Activated naive CD4-positive, alpha-beta T cell treated with anti-CD3 and anti-CD28 coated beads, Interleukin-2, amount 50 U/mL, for 16 hours (primary cell): Measurements from ENCODE around the gene MCC.

Experiments
- DNase-seq: peaks from one replicate; pipeline ENCODE4 v3.0.0-alpha.2; 2020

Gene MCC

DNA sequence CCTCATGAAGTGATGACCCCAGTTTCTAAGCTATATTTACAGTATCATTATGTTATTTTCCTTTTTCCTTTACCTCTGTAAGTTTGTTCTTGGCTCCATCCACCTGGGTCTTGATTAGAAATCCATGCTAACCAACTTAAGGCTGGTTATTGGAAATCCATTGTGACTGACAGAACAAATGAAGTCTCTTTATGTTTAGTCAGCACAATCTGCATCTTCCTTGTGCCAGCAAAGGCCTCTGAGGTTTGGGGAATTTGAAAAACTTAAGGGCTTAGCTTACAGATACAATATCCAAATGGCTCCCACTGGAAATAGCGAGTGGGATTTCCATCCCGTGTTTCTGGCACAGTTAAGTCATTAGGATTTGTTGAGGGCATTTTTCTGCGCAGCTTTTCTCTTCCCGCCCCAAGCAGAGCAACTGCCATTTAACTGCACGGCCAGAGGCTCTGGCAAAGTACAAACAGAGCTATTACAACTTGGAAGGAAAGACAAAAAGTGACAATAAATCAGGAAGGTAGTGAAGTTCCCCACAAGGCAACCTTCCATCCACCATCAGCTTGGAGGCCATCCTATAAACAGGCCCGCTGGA is 447.5 kb downstream of the MCC start:
- no peak for DNase-seq

DNA sequence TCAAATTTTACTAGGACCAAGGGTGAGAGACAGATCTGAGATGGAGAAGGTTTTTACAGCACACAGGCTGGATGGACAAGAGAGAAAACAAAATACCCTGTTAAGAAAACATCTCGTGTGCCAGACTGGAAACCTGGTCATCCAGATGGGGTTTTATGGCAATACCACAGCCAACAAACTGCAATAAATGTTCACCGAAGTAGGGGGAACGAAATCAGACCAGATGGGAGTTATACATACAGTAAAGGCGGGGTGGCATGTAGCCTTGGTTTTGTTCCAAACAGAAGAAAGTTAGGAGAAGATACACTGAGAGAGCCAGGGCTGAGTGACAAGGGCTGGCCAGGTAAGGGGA is 448.3 kb downstream of the MCC start:
- DNase-seq: no peak

DNA sequence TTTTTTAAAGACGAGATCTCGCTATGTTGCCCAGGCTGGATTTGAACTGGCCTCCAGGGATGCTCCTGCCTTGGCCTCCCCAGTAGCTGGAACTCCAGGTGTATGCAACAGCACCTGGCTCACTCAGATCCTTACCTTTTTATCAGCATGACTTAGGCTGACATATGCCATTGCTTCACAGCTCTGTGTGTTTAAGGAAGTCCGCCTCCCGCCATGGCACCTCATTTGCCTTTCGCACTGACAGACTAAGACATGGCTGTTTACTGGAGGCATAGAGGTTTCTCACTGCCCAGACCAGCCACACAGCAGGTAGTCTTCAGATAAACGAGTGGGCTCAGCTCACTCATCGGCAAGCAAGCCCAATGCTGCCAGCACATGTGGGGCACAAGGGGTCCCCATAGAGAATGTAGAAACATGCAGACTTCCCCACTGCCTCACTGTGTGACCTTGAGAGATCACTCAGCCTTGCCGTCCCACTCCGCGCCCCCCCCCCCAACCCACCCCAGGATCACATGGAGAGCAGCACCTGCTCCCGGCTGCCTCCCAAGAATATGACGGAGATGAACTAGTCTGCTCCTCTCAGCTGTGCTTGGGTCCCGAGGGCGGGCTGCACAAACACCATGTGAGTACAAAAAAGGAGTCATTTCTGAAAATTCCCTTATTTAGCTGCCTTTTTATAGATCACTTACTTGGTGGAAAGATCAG is 448.9 kb downstream of the MCC start:
- DNase-seq: no peak

GRCh38 chr5:113038714-113039113 is 449.5 kb downstream of the MCC start:
- DNase-seq: no peak

DNA sequence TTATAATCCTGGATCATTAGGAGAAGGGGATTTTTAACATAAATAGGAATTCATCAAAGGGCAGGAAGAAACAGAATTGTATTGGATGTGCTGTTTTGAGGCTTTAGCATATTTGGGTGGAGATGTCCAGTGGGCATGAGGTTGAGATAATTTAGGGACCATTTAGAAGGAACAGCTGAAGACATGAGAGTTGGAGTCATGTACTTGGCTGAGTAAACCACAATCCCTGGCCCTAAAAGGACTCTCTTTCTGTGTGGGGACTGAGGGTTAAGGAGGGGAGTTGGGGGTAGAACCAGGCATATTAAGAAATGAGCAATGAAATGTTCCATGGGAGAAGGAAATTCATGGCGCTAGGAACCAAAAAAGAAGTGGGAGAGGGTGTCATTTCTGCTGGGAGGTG is 450.1 kb downstream of the MCC start:
- DNase-seq: no peak

DNA sequence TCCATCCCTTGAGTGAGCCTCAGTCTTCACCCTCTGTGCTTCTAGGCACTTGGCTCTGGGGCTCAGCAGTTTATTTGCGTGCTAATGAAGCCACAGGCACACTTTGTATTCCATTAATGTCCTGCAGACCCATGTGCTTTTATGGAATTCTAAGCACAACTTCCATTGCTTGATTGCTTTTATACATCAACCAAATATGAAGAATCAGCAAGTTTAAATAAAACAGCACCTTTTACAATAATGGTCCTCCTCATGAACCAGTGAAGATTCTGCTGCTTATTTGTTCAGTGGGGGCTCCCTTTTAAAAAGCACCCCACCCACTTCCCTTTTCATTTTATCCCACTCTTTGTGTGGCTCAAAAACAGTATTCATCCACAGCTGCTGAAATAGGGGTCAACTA is 451.4 kb downstream of the MCC start:
- DNase-seq: no peak

DNA sequence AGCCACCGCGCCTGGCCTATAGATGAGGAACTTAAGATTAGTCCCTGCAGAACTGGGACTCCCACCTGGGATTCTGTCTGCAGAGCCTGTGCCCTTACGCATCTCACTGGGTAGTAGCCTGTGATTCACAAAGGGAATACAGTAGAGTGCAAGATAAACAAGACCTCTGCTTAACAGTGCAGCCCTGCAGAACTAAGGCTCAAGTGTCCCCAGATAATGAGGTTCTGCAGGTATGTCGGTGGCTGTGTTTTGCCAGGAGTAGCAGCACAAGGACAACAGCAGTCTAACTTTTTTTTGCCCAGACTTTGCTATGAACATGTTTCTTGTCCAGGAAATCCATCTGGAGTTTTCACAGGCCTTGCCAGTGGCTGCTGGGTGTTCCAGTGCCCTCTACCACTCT is 451.9 kb downstream of the MCC start:
- no peak for DNase-seq

DNA sequence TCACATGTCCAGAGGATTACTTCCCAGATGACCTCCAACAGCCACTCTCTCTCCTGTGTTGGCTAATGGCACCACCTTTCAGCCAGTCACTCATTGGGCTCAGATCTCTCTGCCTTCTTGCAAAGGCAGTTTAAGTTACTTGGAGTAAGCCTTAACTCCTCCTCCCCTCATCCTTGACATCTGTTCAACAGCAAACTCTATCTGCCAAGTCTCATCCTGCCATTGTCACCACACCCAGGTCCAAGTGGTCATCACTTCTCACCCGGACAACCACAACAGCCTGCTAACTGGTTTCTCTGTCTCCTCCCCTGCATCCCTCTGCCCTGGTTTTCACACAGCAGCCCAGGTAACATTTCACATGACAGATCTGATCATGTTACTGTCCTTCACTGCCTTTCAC is 453.2 kb downstream of the MCC start:
- no peak for DNase-seq

- DNase-seq: no peak
Observed at GRCh38 chr5:113034182-113034773, 454.0 kb downstream of the MCC start.

DNA sequence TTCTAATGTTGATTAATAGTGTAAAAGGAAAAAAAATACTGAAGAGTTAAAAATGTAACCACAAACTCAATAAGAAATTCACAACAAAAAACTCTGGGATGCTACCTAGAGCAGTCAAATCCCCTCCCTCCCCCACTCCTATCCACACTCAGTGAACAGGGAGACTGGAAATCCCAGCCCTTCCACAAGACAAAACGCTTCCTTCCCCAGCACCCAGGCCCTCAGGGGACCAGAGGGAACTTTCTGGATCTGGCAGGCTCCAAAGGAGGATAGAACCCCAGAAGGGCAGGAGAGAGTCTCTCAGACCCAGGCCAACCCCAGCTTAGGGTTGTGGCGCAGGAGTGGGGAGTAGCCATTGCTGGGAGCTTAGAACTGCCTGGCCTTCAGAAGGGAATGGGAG is 456.7 kb downstream of the MCC start:
- no peak for DNase-seq

GRCh38 chr5:113031104-113031503 is 457.1 kb downstream of the MCC start:
- no peak for DNase-seq

DNA sequence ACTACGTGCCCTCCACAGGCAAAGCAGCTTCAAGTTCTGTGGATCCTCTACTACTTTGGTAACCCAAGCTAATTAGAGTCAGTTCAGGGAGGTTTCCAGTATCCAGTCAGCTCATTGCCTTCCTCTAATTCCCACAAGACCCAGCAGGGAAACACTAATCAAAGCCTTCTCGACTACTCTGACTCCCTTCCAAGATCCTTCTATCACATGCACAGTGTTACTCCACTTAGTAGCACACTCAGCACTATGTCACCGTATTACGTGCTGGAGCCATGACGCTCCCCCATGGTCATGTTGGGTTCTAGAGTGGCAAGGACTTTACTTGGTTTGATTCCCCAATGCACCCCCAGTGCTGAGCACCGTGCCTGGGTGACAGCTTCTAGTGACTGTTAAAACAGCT is 458.6 kb downstream of the MCC start:
- DNase-seq: no peak

DNA sequence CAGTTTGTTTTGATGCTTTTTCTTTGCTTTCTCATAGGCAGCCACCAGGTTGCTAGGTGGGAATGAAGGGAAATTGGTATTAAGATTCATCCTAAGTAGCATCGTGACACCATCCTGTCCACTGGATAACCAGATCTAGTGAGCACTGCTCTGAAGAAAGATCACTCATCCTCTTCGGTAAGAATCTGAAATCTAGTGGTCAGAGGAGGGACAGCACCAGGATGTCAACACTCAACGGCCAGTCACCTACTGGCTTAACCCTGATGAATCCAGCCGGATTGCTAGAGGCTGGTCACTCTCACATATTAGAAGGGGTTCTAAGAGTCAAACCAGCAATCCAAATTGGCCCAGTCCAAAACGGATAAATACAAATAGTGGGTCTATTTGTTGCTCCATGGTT is 460.8 kb downstream of the MCC start:
- DNase-seq: no peak

DNA sequence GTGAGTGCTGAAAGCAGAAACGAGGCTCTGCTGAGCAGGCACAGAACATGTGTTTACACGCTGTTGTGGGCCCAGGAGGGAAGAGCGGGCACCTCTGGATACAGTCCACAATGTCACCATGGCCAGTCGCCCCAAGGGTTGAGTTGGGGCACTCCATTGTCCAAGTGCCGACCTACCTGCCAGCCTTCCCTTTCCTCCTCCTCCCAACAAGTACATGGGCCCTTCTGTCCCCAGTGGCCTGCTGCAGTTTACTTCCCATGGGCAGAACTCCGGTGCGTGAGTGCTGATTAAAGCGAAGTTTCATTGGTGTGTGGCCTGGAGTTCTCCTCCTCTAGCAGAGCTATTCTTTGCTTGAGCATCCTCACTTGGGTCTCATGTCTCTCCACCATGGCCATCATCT is 461.2 kb downstream of the MCC start:
- DNase-seq: no peak

DNA sequence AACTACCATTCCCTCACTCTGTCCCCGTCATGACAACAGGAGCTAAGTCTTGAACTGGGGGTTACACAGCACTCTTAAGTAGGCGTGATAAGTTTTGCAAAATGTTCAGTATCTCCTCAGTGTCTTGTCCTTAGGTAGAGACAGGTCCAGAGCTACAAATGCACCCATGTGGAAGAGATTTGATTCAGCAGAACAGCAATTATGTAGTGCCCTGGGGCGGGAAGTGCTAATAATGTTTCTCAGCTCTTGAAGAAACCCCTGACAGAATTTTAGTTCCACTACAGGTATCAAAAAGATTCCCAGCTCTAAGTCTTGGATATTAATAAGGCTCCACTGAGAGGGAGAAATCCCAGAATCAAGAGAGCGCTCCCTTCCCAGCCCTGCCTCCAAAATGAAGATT is 462.0 kb downstream of the MCC start:
- no peak for DNase-seq

DNA sequence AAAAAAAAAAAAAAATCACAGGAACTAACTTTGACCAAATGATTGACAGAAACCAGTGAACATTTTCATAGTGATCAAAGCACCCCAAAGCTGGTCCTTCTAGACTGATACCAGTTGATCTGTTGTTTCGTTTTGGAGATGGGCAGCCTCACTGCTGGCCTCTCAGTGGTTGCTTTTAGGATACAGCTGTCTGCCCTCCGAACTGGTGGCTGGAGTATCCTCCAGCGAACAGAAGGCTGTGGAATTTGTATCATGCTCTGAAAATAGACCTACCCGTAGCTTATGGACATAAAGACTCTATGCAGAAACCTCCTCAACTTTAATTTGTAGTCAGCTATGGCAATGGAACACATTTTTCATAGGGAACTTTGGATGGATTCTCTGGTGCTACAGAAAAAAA is 462.7 kb downstream of the MCC start:
- DNase-seq: no peak

GRCh38 chr5:113024076-113024697 is 464.1 kb downstream of the MCC start:
- DNase-seq: no peak

- DNase-seq: no peak
Observed at GRCh38 chr5:113022661-113023060, 465.6 kb downstream of the MCC start.

DNA sequence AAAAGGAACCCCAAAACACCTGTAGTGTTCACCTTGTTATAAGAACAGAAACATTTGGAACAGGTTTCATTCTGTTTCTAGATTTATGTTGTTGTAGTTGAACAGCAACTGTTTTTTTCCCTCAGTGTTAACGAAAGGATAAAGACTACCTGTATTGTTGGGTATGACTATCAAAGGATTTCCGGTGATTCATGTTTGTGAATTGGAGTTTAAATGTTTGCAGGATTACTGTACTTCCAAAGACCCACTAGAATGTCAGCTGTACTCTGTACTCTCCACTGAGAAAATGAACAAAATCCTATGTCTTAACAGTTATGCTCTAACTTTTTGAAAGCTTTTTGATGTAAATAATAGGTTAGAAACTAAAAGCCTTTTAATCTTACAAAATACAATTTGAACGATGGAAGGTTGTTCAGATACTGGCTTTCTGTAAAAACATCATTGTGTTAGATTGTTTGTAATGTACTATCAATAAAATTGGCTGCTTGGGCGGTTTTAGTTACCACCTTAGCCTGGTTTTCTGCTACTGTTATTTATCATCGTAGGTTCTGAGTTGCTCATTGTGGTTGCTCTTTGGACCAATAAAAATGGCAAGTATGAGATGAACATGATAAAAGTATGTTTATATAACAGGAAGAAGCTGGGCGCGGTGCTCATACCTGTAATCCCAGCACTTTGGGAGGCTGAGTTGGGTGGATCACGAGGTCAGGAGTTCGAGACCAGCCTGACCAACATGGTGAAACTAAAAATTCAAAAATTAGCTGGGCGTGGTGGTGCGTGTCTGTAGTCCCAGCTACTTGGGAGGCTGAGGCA is 467.6 kb downstream of the MCC start:
- no peak for DNase-seq

- DNase-seq: no peak
Observed at GRCh38 chr5:113017881-113018635, 470.2 kb downstream of the MCC start.

- DNase-seq: no peak
Observed at GRCh38 chr5:113005454-113005853, 482.8 kb downstream of the MCC start.

DNA sequence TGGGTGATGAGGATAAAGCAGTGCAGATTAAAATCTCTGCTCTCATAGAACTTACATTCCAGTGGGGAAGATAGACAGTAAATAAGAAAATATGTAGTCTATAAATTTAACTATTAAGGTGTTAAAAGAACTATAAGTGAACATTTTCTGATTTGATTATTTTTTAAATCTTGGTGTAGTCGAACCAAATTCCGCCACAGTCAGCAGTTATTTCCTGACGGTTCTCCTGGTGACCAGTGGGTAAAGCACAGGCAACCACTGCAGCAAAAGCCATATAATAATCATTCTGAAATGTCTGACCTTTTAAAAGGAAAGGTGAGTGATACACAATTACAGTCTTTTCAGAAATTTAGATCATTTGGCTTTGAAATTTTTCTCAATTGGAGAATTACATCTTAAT is 484.5 kb downstream of the MCC start:
- no peak for DNase-seq

- no peak for DNase-seq
Observed at GRCh38 chr5:113002423-113002822, 485.8 kb downstream of the MCC start.
